Gastroesophageal sphincter (tissue), 3 donors: Measurements from ENCODE around the gene PKIG.

Experiments
- POLR2A ChIP-seq, 2 donors: fragments of 450-650 bp; IDR thresholded peaks; one replicate each; pipeline ENCODE4 v1.6.1; 2017; ENCODE audit warnings: antibody characterized with exemption in 2 of 2, mild to moderate bottlenecking in 2 of 2, moderate library complexity in 1 of 2
- POLR2AphosphoS5 ChIP-seq: sonication (generic); formaldehyde crosslinking; IDR thresholded peaks from one replicate; pipeline ENCODE4 v1.6.1; 2017; ENCODE audit warnings: antibody characterized with exemption
- TF ChIP-seq, protein P1 (sequence below), 4 experiments: fragments of 200-600 bp in 2 of 4; fragments of 450-650 bp in 2 of 4; sonication (generic) in 1 of 4; IDR thresholded peaks; one replicate each; pipeline ENCODE4 v1.5.1; 2017 to 2019; ENCODE audit warnings: antibody characterized with exemption in 4 of 4, mild to moderate bottlenecking in 2 of 4, moderate library complexity in 2 of 4

- TF ChIP-seq POLR2A (IDR thresholded peaks at IDR 0.05) (no peak), POLR2AphosphoS5 (peak; percentile 2)
- TF ChIP-seq, protein P1, sequence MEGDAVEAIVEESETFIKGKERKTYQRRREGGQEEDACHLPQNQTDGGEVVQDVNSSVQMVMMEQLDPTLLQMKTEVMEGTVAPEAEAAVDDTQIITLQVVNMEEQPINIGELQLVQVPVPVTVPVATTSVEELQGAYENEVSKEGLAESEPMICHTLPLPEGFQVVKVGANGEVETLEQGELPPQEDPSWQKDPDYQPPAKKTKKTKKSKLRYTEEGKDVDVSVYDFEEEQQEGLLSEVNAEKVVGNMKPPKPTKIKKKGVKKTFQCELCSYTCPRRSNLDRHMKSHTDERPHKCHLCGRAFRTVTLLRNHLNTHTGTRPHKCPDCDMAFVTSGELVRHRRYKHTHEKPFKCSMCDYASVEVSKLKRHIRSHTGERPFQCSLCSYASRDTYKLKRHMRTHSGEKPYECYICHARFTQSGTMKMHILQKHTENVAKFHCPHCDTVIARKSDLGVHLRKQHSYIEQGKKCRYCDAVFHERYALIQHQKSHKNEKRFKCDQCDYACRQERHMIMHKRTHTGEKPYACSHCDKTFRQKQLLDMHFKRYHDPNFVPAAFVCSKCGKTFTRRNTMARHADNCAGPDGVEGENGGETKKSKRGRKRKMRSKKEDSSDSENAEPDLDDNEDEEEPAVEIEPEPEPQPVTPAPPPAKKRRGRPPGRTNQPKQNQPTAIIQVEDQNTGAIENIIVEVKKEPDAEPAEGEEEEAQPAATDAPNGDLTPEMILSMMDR (IDR thresholded peaks at IDR 0.05): no peak
Measured at GRCh38 chr20:44622501-44623270, 40.3 kb downstream of the PKIG start.
